Keratinocyte (primary cell): ENCODE data around the gene ZNF219. TPM values are rescaled to one million over a fixed set of nuclear protein-coding genes. Genes with fewer than 3 reads are reported as not detected.

Experiments used
- DNase-seq: peaks from one replicate; pipeline ENCODE4 v3.0.0-alpha.2; 2011; ENCODE audit warnings: low read depth, missing footprints, low spot score
- FAIRE-seq: peaks from 2 replicates; lab custom pipeline; 2011; peaks lifted over from hg19 to GRCh38; lab: Jason Lieb, UNC
- H2AFZ ChIP-seq: 2 replicates; pipeline ENCODE4 v1.6.0; 2012; ENCODE audit warnings: low read length, control low read depth, inconsistent platforms; ENCODE audit not compliant: control insufficient read depth
- H3K27ac ChIP-seq: 2 replicates; pipeline ENCODE4 v1.5.1; 2011; ENCODE audit warnings: low read length; ENCODE audit not compliant: control insufficient read depth, insufficient read depth
- H3K27me3 ChIP-seq: 3 replicates; pipeline ENCODE4 v1.6.0; 2011; ENCODE audit warnings: low read length; ENCODE audit not compliant: control insufficient read depth, insufficient read depth; ENCODE audit errors: extremely low read depth
- H3K36me3 ChIP-seq, 2 experiments: 2 replicates in 1 of 2; 3 replicates in 1 of 2; pipeline ENCODE4 v1.5.1; 2011; ENCODE audit warnings: low read length in 2 of 2, mild to moderate bottlenecking in 1 of 2; ENCODE audit not compliant: control insufficient read depth in 2 of 2, insufficient read depth in 2 of 2; ENCODE audit errors: extremely low read depth in 1 of 2
- H3K4me1 ChIP-seq: 3 replicates; pipeline ENCODE4 v1.5.1; 2011; ENCODE audit warnings: low read length; ENCODE audit not compliant: control insufficient read depth, insufficient read depth; ENCODE audit errors: extremely low read depth
- H3K4me2 ChIP-seq: 3 replicates; pipeline ENCODE4 v1.6.0; 2011; ENCODE audit warnings: low read depth, low read length; ENCODE audit not compliant: control insufficient read depth, insufficient read depth; ENCODE audit errors: extremely low read depth
- H3K4me3 ChIP-seq, 3 experiments: fragments of 200-600 bp in 1 of 3; sonication (generic) in 1 of 3; 2 replicates in 2 of 3; 3 replicates in 1 of 3; pipeline ENCODE4 v1.5.1; 2011 to 2016; ENCODE audit warnings: low read length in 3 of 3, mild to moderate bottlenecking in 3 of 3, control low read depth in 2 of 3, inconsistent platforms in 1 of 3, low read depth in 1 of 3, mixed read lengths in 1 of 3, mixed run types in 1 of 3, moderate library complexity in 1 of 3; ENCODE audit not compliant: control insufficient read depth in 2 of 3, insufficient read depth in 2 of 3; ENCODE audit errors: extremely low read depth in 1 of 3
- H3K79me2 ChIP-seq: 2 replicates; pipeline ENCODE4 v1.6.0; 2012; ENCODE audit warnings: low read length; ENCODE audit not compliant: control insufficient read depth, insufficient read depth
- H3K9ac ChIP-seq: 3 replicates; pipeline ENCODE4 v1.6.0; 2011; ENCODE audit warnings: low read length; ENCODE audit not compliant: control insufficient read depth, insufficient read depth; ENCODE audit errors: extremely low read depth
- H3K9me1 ChIP-seq: 3 replicates; pipeline ENCODE4 v1.6.0; 2011; ENCODE audit warnings: low read length; ENCODE audit not compliant: control insufficient read depth, insufficient read depth; ENCODE audit errors: extremely low read depth
- H3K9me3 ChIP-seq: 2 replicates; pipeline ENCODE4 v1.5.1; 2012; ENCODE audit warnings: low read depth, low read length; ENCODE audit not compliant: control insufficient read depth
- H4K20me1 ChIP-seq: 3 replicates; pipeline ENCODE4 v1.6.0; 2011; ENCODE audit warnings: low read length; ENCODE audit not compliant: control insufficient read depth, insufficient read depth; ENCODE audit errors: extremely low read depth
- CTCF ChIP-seq, 3 experiments: IDR thresholded peaks in 1 of 3; conservative IDR thresholded peaks in 1 of 3; optimal IDR thresholded peaks in 1 of 3; 2 replicates in 2 of 3; 3 replicates in 1 of 3; pipeline versions ENCODE3 to v1.5.1; 2011; ENCODE audit warnings: low read length in 3 of 3, mild to moderate bottlenecking in 3 of 3, moderate library complexity in 2 of 3, control low read depth in 1 of 3, inconsistent platforms in 1 of 3; ENCODE audit not compliant: insufficient read depth in 2 of 3; ENCODE audit errors: extremely low read depth in 1 of 3
- EZH2 ChIP-seq: IDR thresholded peaks from one replicate; pipeline ENCODE4 v1.6.1; 2012; ENCODE audit warnings: inconsistent platforms, mild to moderate bottlenecking, low read length, moderate library complexity
- dilution Hi-C: fragments of 300-500 bp; cut with MboI; formaldehyde crosslinking; loops from one replicate; pipeline ENCODE4 v1.7.0; 2020; ENCODE audit warnings: low sequenced_read_pairs; ENCODE audit not compliant: extremely low pct_ligation_motif_present
- polyA plus RNA-seq, 5 experiments: library from polyadenylated mRNA; depleted of rRNA in 3 of 5; stranded (reverse) in 3 of 5; stranded (forward) in 1 of 5; unstranded in 1 of 5; fragments of >200 nt; gene quantifications; 1 replicate in 1 of 5; 2 replicates in 3 of 5; 3 replicates in 1 of 5; pipeline versions ENCODE4 v1.2.1 to v1.2.3, GENCODE V29; 2011 to 2012; ENCODE audit warnings: missing spikeins in 2 of 5, low read depth in 1 of 5, low replicate concordance in 1 of 5

Gene ZNF219
- polyA plus RNA-seq, 1 donor (not counting 4 experiments of a cell fraction or from before 2014, with no cell fraction given), result 23.1 TPM

GRCh38 chr14:21074398-21075272, 23.8 kb downstream of the ZNF219 start:
- Histone ChIP-seq H3K79me2 (no peaks in the 10 kb centered on the region), H3K27ac (no peak overlapping the region), H3K27me3 (peaks cover 3% of the 10 kb centered on the region), H2AFZ (no peak overlapping the region), H3K4me1 (peaks cover 16% of the 10 kb centered on the region), H3K36me3 (peaks cover 4 to 8% of the 10 kb centered on the region in 2 experiments), H4K20me1 (no peaks in the 10 kb centered on the region), H3K9me1 (no peaks in the 10 kb centered on the region), H3K9me3 (no peaks in the 10 kb centered on the region), H3K9ac (no peak overlapping the region), H3K4me3 (no peak overlapping the region), H3K4me2 (no peak overlapping the region)
- no peak for TF ChIP-seq EZH2
- TF ChIP-seq CTCF (optimal IDR thresholded peaks at IDR 0.05 in 1 of 3, IDR thresholded peaks at IDR 0.05 in 1 of 3, conservative IDR thresholded peaks at IDR 0.05 in 1 of 3; ENCODE audit: extremely low read depth in 1 of 3, insufficient read depth in 2 of 3, low read length in 3 of 3), result no peak
- dilution Hi-C loops, result no loop called here
- FAIRE-seq (no peak), DNase-seq (no peak)

- H3K4me3 ChIP-seq, result no peak overlapping the region
- no peak overlapping the region for H3K27ac ChIP-seq
- no peak for TF ChIP-seq EZH2
- TF ChIP-seq CTCF (optimal IDR thresholded peaks at IDR 0.05 in 1 of 3, IDR thresholded peaks at IDR 0.05 in 1 of 3, conservative IDR thresholded peaks at IDR 0.05 in 1 of 3; ENCODE audit: extremely low read depth in 1 of 3, insufficient read depth in 2 of 3, low read length in 3 of 3), result no peak
- dilution Hi-C loops, result no loop called here
- no peaks in the 10 kb centered on the region for H4K20me1 ChIP-seq
- H3K27me3 ChIP-seq, result peaks cover 10% of the 10 kb centered on the region
- no peak overlapping the region for H3K4me2 ChIP-seq
- no peaks in the 10 kb centered on the region for H3K9me3 ChIP-seq
- H3K4me1 ChIP-seq, result peaks cover 18% of the 10 kb centered on the region
- H2AFZ ChIP-seq, result no peak overlapping the region
- DNase-seq, result no peak
- peaks cover 4 to 8% of the 10 kb centered on the region in 2 experiments for H3K36me3 ChIP-seq
- H3K9me1 ChIP-seq, result no peaks in the 10 kb centered on the region
- FAIRE-seq, result no peak
- H3K79me2 ChIP-seq, result no peaks in the 10 kb centered on the region
- no peak overlapping the region for H3K9ac ChIP-seq
Measured at GRCh38 chr14:21073921-21074320, 24.5 kb downstream of the ZNF219 start.
